Nephron progenitor cell (in vitro differentiated cells): ENCODE results near the gene IGLL5.

Experiments used
- DNase-seq: peaks from one replicate; pipeline ENCODE4 v3.0.0; 2021
- H3K27ac Mint-ChIP-seq: 2 replicates; pipeline ENCODE4 v1.8.0; 2021; ENCODE audit warnings: mild to moderate bottlenecking, moderate library complexity, mixed read lengths
- H3K27me3 Mint-ChIP-seq: 2 replicates; pipeline ENCODE4 v1.8.0; 2021; ENCODE audit warnings: mild to moderate bottlenecking, low read depth, mixed read lengths; ENCODE audit not compliant: poor library complexity
- H3K36me3 Mint-ChIP-seq: 2 replicates; pipeline ENCODE4 v1.8.0; 2021; ENCODE audit warnings: low read depth, mixed read lengths
- H3K4me1 Mint-ChIP-seq: 2 replicates; pipeline ENCODE4 v1.8.0; 2021; ENCODE audit warnings: mixed read lengths
- H3K4me3 Mint-ChIP-seq: 2 replicates; pipeline ENCODE4 v1.8.0; 2021; ENCODE audit warnings: mild to moderate bottlenecking, moderate library complexity, mixed read lengths
- H3K9me3 Mint-ChIP-seq: 2 replicates; pipeline ENCODE4 v1.8.0; 2021; ENCODE audit warnings: mild to moderate bottlenecking, moderate library complexity, mixed read lengths
- CTCF ChIP-seq: fragments of 200-600 bp; sonication (generic); IDR thresholded peaks from 2 replicates; pipeline ENCODE4 v1.5.0; 2021; ENCODE audit warnings: antibody characterized with exemption

Gene IGLL5

GRCh38 chr22:22872722-22873708 is 14.6 kb upstream of the IGLL5 start:
- Mint-ChIP-seq H3K4me3 (no peak overlapping the region), H3K27me3 (peaks cover 64% of the 10 kb centered on the region), H3K36me3 (no peaks in the 10 kb centered on the region), H3K9me3 (peaks cover 4% of the 10 kb centered on the region), H3K4me1 (no peaks in the 10 kb centered on the region), H3K27ac (peak overlapping the region; percentile 24)
- DNase-seq: no peak
- TF ChIP-seq CTCF: no peak

GRCh38 chr22:22877523-22878210 is 9.9 kb upstream of the IGLL5 start:
- Mint-ChIP-seq H3K27ac (no peak overlapping the region), H3K9me3 (peaks cover 4% of the 10 kb centered on the region), H3K27me3 (peaks cover 55% of the 10 kb centered on the region), H3K36me3 (no peaks in the 10 kb centered on the region), H3K4me3 (no peak overlapping the region), H3K4me1 (no peaks in the 10 kb centered on the region)
- DNase-seq: peak; percentile 83
- TF ChIP-seq CTCF: peak; percentile 79

- no peak for DNase-seq
- H3K27ac Mint-ChIP-seq: no peak overlapping the region
- no peak for TF ChIP-seq CTCF
- no peaks in the 10 kb centered on the region for H3K36me3 Mint-ChIP-seq
- no peaks in the 10 kb centered on the region for H3K4me1 Mint-ChIP-seq
- H3K4me3 Mint-ChIP-seq: no peak overlapping the region
- peaks cover 55% of the 10 kb centered on the region for H3K27me3 Mint-ChIP-seq
- H3K9me3 Mint-ChIP-seq: peaks cover 4% of the 10 kb centered on the region
These were observed 9.4 kb upstream of the IGLL5 start for GRCh38 chr22:22878211-22878570.

GRCh38 chr22:22878801-22879674 is 8.6 kb upstream of the IGLL5 start:
- Mint-ChIP-seq H3K36me3 (no peaks in the 10 kb centered on the region), H3K4me3 (no peak overlapping the region), H3K9me3 (peaks cover 4% of the 10 kb centered on the region), H3K27ac (no peak overlapping the region), H3K4me1 (no peaks in the 10 kb centered on the region), H3K27me3 (peaks cover 50% of the 10 kb centered on the region)
- TF ChIP-seq CTCF: no peak
- no peak for DNase-seq

- Mint-ChIP-seq H3K9me3 (peaks cover under 1% of the 10 kb centered on the region), H3K4me3 (no peak overlapping the region), H3K27me3 (peaks cover 52% of the 10 kb centered on the region), H3K27ac (no peak overlapping the region), H3K4me1 (no peaks in the 10 kb centered on the region), H3K36me3 (no peaks in the 10 kb centered on the region)
- DNase-seq: no peak
- TF ChIP-seq CTCF: no peak
These were observed 7.9 kb upstream of the IGLL5 start for GRCh38 chr22:22879675-22880155.
